Caco-2 (cell line): ENCODE measurements around the gene USP24. TPM values are rescaled to one million over a fixed set of nuclear protein-coding genes. Genes with fewer than 3 reads are reported as not detected.

Experiments used
- BruUV-seq: library from RNA; stranded (reverse); fragments of 400-500 nt; replicated peaks from 2 replicates; lab custom pipeline; 2021; lab: Mats Ljungman, UMichigan
- CTCF ChIA-PET: fragments of 300-600 bp; sonication (Branson Sonifier 250); formaldehyde crosslinking; loops from one replicate; lab custom pipeline; 2022; ENCODE audit warnings: antibody characterized with exemption; lab: Charles Lee
- POLR2A ChIA-PET: fragments of 300-600 bp; sonication (Branson Sonifier 250); formaldehyde crosslinking; loops from one replicate; lab custom pipeline; 2022; ENCODE audit warnings: antibody characterized with exemption; lab: Charles Lee
- DNase-seq, 2 experiments: peaks; one replicate each; pipeline versions ENCODE4 v3.0.0 to v3.0.0-alpha.2; 2020 to 2022
- H3K27me3 ChIP-seq: replicated peaks from 2 replicates; pipeline ENCODE4 v1.6.0; 2011; ENCODE audit warnings: low read length; ENCODE audit not compliant: control insufficient read depth, insufficient read depth
- H3K36me3 ChIP-seq: 2 replicates; pipeline ENCODE4 v1.5.1; 2011; ENCODE audit warnings: low read length; ENCODE audit not compliant: control insufficient read depth, insufficient read depth
- H3K4me1 ChIP-seq: fragments of 250-450 bp; sonication (Bioruptor Pico); 2 replicates; pipeline ENCODE4 v1.5.1; 2020; ENCODE audit warnings: mild to moderate bottlenecking
- H3K4me3 ChIP-seq: 2 replicates; pipeline ENCODE4 v1.5.1; 2011; ENCODE audit warnings: low read depth, mild to moderate bottlenecking, control low read depth, low read length
- H3K9me3 ChIP-seq: fragments of 250-450 bp; sonication (Bioruptor Pico); 2 replicates; pipeline ENCODE4 v1.5.1; 2020; ENCODE audit warnings: mild to moderate bottlenecking, moderate library complexity
- H3K27ac Mint-ChIP-seq: one replicate; pipeline ENCODE4 v1.8.0; 2022; ENCODE audit warnings: mixed read lengths; ENCODE audit not compliant: unreplicated experiment
- H3K27me3 Mint-ChIP-seq: one replicate; pipeline ENCODE4 v1.8.0; 2022; ENCODE audit warnings: mixed read lengths; ENCODE audit not compliant: insufficient read depth, unreplicated experiment
- H3K36me3 Mint-ChIP-seq: one replicate; pipeline ENCODE4 v1.8.0; 2022; ENCODE audit warnings: mild to moderate bottlenecking, mixed read lengths; ENCODE audit not compliant: insufficient read depth, unreplicated experiment
- H3K4me1 Mint-ChIP-seq: one replicate; pipeline ENCODE4 v1.8.0; 2022; ENCODE audit warnings: low read depth, mixed read lengths; ENCODE audit not compliant: unreplicated experiment
- H3K4me3 Mint-ChIP-seq: one replicate; pipeline ENCODE4 v1.8.0; 2022; ENCODE audit warnings: mild to moderate bottlenecking, moderate library complexity, mixed read lengths; ENCODE audit not compliant: unreplicated experiment
- H3K9me3 Mint-ChIP-seq: one replicate; pipeline ENCODE4 v1.8.0; 2022; ENCODE audit warnings: mixed read lengths; ENCODE audit not compliant: unreplicated experiment
- intact Hi-C: fragments of 100-400 bp; cut with micrococcal nuclease; formaldehyde crosslinking; loops from one replicate; pipeline ENCODE4 v1.10.0; 2022; ENCODE audit not compliant: unreplicated experiment
- total RNA-seq: library from RNA; stranded (reverse); gene quantifications from 2 replicates; pipeline ENCODE4 v1.2.3, GENCODE V29; 2022
- TF ChIP-seq, protein P1 (sequence below), 2 experiments: fragments of 200-600 bp in 1 of 2; IDR thresholded peaks; 1 replicate in 1 of 2; 2 replicates in 1 of 2; pipeline versions ENCODE4 v1.5.1 to v1.8.0; 2011 to 2022; ENCODE audit warnings: antibody characterized with exemption in 1 of 2, control low read depth in 1 of 2, inconsistent platforms in 1 of 2, low read depth in 1 of 2, low read length in 1 of 2, mild to moderate bottlenecking in 1 of 2, moderate library complexity in 1 of 2; ENCODE audit not compliant: insufficient read depth in 1 of 2, severe bottlenecking in 1 of 2, unreplicated experiment in 1 of 2

USP24 gene
- total RNA-seq, 1 experiment from 2014 or later, result 34.7 TPM

DNA sequence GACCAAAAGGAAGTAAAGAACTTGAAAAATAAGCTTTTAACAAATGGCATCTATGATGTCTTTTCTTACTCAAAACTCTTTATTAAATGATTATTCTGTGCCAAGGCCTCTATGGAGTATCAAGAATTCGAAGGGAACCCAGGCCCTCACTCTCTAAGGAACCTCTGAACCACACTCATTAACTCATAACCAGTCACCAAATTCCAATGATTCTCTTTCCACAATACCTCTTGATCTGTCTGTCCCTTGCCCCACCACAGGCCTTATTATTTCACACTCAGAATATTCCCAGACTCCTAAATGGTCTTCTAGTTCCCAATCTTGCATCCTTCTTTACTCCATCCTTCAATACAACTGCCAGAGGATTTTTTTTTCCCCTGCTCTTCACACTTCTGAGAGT, 138.8 kb downstream of the USP24 start:
- Mint-ChIP-seq H3K27ac (no peak overlapping the region), H3K4me3 (no peak overlapping the region), H3K4me1 (peaks cover 5% of the 10 kb centered on the region), H3K27me3 (no peaks in the 10 kb centered on the region), H3K9me3 (no peaks in the 10 kb centered on the region), H3K36me3 (peaks cover 68% of the 10 kb centered on the region)
- no TSS peak for BruUV-seq
- Histone ChIP-seq H3K36me3 (no peaks in the 10 kb centered on the region; the same call in 1 of the 2 replicates), H3K4me1 (no peaks in the 10 kb centered on the region), H3K4me3 (no peak overlapping the region), H3K9me3 (no peaks in the 10 kb centered on the region), H3K27me3 (no peaks in the 10 kb centered on the region)
- ChIA-PET CTCF (no interaction called here), POLR2A (no interaction called here)
- TF ChIP-seq, protein P1, sequence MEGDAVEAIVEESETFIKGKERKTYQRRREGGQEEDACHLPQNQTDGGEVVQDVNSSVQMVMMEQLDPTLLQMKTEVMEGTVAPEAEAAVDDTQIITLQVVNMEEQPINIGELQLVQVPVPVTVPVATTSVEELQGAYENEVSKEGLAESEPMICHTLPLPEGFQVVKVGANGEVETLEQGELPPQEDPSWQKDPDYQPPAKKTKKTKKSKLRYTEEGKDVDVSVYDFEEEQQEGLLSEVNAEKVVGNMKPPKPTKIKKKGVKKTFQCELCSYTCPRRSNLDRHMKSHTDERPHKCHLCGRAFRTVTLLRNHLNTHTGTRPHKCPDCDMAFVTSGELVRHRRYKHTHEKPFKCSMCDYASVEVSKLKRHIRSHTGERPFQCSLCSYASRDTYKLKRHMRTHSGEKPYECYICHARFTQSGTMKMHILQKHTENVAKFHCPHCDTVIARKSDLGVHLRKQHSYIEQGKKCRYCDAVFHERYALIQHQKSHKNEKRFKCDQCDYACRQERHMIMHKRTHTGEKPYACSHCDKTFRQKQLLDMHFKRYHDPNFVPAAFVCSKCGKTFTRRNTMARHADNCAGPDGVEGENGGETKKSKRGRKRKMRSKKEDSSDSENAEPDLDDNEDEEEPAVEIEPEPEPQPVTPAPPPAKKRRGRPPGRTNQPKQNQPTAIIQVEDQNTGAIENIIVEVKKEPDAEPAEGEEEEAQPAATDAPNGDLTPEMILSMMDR (IDR thresholded peaks at IDR 0.05; ENCODE audit: insufficient read depth in 1 of 2, low read depth in 1 of 2, low read length in 1 of 2, severe bottlenecking in 1 of 2, unreplicated experiment in 1 of 2), result no peak
- DNase-seq, result no peak
- intact Hi-C loops, result no loop called here

DNA sequence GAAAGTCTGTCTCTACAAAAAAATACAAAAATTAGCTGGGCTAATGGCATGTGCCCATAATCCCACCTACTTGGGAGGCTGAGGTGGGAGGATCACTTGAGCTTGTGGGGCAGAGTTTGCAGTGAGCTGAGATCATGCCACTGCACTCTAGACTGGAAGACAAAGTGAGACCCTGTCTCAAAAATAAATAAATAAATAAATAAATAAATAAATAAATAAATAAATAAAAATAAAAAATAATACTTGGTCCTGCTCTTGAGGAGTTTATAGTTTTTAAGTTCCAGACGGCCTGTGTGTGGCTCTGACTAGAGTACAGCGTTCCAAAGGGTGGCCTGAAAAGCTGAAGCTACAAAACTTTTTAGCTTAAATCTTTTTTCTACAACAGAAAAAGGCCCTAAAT, 140.7 kb downstream of the USP24 start:
- Histone ChIP-seq H3K9me3 (no peaks in the 10 kb centered on the region), H3K36me3 (no peaks in the 10 kb centered on the region; the same call in 1 of the 2 replicates), H3K4me3 (no peak overlapping the region), H3K4me1 (no peaks in the 10 kb centered on the region), H3K27me3 (no peaks in the 10 kb centered on the region)
- no TSS peak for BruUV-seq
- H3K27ac Mint-ChIP-seq, result no peak overlapping the region
- no peak for DNase-seq
- CTCF ChIA-PET, result no interaction called here
- no peak overlapping the region for H3K4me3 Mint-ChIP-seq
- no peaks in the 10 kb centered on the region for H3K9me3 Mint-ChIP-seq
- H3K4me1 Mint-ChIP-seq, result no peaks in the 10 kb centered on the region
- TF ChIP-seq, protein P1 (IDR thresholded peaks at IDR 0.05; ENCODE audit: insufficient read depth in 1 of 2, low read depth in 1 of 2, low read length in 1 of 2, severe bottlenecking in 1 of 2, unreplicated experiment in 1 of 2), result no peak
- no peaks in the 10 kb centered on the region for H3K27me3 Mint-ChIP-seq
- H3K36me3 Mint-ChIP-seq, result peaks cover 77% of the 10 kb centered on the region
- intact Hi-C loops, result no loop called here
- POLR2A ChIA-PET, result no interaction called here

DNA sequence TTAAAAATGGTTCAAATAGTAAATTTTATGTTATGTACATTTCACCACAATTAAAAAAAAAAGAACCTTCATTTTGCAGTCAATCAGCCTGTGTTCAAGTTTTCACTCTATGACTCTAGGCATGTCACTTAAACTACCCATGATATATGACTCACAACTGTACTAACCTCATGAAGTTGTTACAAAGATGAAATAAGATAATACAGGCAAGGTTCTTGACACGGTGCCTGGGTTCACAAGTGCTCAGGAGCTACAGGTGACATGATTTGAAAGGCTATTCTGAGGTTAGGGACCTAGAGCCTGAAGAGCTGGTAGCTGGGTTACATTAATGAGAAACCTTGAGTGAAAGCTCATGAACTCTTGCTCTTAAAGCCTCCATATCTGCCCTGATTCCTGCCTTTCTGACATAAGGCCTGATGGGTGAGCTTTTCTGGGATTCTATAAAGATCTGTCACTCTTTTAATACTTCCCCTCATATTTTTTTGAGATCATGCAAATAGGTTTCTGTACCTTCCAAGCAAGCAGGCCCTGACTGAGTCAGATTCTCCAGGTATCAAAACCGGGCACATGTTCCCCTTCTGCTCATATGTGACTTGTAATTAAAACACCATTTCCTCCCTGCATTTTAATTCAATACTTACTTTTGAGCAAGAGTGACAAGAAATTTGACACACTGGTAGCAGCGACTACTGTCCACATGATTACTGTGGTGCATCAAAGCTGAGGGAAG, 141.8 kb downstream of the USP24 start:
- Mint-ChIP-seq H3K27ac (no peak overlapping the region), H3K4me1 (no peaks in the 10 kb centered on the region), H3K4me3 (no peak overlapping the region), H3K27me3 (no peaks in the 10 kb centered on the region), H3K36me3 (peaks cover 78% of the 10 kb centered on the region), H3K9me3 (no peaks in the 10 kb centered on the region)
- Histone ChIP-seq H3K36me3 (no peaks in the 10 kb centered on the region; the same call in 1 of the 2 replicates), H3K27me3 (no peaks in the 10 kb centered on the region), H3K9me3 (no peaks in the 10 kb centered on the region), H3K4me3 (no peak overlapping the region), H3K4me1 (no peaks in the 10 kb centered on the region)
- TF ChIP-seq, protein P1 (IDR thresholded peaks at IDR 0.05; ENCODE audit: insufficient read depth in 1 of 2, low read depth in 1 of 2, low read length in 1 of 2, severe bottlenecking in 1 of 2, unreplicated experiment in 1 of 2), result no peak
- intact Hi-C loops, result no loop called here
- no peak for DNase-seq
- no TSS peak for BruUV-seq
- CTCF ChIA-PET, result no interaction called here
- POLR2A ChIA-PET, result no interaction called here
